ENCODE data around the gene CDHR5.

CDHR5 gene

GRCh38 chr11:621838-622237 lies 2.9 kb downstream of the CDHR5 start:
- TF ChIP-seq, protein P1, sequence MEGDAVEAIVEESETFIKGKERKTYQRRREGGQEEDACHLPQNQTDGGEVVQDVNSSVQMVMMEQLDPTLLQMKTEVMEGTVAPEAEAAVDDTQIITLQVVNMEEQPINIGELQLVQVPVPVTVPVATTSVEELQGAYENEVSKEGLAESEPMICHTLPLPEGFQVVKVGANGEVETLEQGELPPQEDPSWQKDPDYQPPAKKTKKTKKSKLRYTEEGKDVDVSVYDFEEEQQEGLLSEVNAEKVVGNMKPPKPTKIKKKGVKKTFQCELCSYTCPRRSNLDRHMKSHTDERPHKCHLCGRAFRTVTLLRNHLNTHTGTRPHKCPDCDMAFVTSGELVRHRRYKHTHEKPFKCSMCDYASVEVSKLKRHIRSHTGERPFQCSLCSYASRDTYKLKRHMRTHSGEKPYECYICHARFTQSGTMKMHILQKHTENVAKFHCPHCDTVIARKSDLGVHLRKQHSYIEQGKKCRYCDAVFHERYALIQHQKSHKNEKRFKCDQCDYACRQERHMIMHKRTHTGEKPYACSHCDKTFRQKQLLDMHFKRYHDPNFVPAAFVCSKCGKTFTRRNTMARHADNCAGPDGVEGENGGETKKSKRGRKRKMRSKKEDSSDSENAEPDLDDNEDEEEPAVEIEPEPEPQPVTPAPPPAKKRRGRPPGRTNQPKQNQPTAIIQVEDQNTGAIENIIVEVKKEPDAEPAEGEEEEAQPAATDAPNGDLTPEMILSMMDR (IDR thresholded peaks at IDR 0.05) = no peak

DNA sequence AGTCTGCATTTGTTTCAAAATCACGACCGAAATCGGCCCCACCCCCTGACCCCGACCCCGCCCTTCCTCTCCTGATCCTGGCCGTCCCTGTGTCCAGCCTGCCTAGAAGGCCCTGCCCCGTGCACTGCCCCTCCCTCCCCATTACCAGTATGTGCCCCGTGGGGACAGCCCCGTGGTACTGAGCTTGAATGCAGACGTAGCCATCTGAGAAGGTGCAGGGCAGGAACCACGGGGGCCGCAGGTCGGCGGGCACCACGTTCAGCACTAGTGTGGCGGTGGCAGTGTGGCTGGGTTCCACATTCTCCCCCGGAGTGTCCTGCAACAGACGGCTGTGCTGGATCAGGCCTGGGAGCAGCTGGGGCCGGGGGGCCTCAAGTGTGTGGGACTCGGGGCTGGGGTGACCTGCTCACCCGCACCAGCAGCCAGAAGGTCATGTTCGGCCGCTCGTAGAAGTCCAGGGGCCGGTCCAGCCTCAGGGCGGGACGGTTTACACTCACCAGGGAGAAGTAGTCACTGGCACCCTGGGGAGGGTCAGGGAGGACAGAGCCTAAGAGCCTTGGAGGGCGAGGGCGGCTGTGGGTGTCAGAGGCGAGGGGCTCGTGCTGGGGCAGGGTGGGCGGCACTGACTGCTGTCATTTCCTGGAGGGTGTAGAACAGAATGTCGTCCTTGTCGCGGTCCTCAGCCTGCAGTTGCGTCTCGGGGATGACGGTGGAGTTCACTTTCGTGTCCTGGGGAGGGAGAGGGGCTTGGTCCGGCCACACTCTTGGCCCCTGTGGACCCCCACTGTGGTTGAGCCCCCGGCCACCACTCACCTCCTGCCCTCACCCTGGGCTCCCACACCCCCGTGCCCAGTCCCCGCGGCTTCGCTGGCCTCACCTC lies 3.6 kb downstream of the CDHR5 start:
- TF ChIP-seq, protein P1 (IDR thresholded peaks at IDR 0.05) = no peak

DNA sequence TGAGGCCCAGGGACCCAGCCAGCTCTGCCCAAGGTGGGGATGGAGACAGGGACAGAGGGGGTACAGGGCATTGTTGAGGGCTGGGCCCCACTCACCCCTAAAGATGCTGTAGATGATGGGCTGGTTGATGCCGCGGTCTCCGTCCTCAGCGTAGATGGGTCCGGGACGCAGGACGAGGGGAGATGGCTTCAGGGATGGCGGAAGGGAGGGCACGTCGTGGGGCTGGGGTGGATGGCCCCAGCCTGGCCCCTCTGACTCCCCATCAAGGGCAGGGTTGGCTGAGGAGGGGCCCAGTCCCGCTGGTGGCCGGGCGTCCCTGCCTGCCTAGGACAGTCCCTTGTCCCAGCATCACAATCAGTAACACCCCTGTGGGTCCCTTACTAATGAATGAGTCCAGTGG lies 4.6 kb downstream of the CDHR5 start:
- TF ChIP-seq, protein P1 (IDR thresholded peaks at IDR 0.05) = no peak

DNA sequence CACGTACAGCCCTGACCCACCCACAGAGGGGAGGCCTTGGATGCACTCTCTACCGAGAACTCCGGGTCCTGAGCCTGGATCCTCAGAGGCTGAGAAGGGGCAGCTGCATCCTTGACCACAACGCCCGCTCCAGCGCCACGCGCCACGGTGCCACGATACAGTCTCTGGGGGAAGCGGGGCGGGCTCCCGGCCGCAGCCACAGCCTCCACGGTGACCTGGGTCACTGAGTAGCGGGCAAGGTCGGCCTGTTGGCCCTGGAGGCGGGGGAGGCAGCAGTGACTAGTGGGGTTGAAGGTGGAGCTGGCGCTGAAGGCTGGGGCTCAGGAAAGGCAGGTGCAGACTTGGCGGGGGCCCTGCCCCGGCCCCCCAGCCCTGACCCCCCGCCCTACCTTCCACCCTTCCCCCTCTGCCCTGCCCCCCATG lies 5.1 kb downstream of the CDHR5 start:
- TF ChIP-seq, protein P1 (IDR thresholded peaks at IDR 0.05) = no peak

DNA sequence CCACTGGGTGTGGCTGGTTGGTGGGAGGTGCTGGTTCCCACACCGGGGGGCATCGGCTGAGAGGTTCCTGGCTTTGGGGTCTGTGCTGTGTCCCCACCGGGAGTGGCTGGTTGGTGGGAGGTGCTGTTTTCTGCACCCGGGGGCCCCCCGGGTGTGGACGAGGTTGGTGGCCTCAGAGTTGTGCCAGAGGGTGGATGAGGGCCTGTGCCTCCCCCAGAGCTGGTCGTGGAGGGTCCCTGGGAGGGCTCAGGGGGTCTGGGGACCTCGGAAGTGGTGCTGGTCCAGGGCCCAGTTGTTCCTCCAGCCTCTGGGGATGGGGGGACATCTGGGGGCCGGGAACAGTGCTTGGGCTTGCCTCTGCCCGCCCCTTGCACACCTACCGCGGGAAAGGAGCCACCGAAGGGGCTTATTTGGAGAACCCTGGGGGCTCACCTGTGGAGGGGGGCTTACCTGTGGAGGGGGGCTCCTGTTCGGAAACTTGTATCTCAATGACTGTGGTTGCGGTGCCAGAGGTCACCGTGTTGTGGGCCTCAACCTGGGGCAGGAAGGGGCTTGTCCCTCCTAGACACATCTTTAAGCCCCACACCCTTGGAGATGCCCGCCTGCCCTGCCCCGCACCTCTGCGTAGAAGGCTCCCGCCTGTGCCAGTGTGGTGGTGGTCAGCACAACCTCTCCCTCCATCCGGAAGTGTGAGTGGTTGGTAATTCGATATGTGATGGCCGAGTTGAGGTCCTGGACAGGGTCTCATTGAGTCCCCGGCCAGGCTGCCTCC lies 5.7 kb downstream of the CDHR5 start:
- TF ChIP-seq, protein P1 (IDR thresholded peaks at IDR 0.05) = no peak

DNA sequence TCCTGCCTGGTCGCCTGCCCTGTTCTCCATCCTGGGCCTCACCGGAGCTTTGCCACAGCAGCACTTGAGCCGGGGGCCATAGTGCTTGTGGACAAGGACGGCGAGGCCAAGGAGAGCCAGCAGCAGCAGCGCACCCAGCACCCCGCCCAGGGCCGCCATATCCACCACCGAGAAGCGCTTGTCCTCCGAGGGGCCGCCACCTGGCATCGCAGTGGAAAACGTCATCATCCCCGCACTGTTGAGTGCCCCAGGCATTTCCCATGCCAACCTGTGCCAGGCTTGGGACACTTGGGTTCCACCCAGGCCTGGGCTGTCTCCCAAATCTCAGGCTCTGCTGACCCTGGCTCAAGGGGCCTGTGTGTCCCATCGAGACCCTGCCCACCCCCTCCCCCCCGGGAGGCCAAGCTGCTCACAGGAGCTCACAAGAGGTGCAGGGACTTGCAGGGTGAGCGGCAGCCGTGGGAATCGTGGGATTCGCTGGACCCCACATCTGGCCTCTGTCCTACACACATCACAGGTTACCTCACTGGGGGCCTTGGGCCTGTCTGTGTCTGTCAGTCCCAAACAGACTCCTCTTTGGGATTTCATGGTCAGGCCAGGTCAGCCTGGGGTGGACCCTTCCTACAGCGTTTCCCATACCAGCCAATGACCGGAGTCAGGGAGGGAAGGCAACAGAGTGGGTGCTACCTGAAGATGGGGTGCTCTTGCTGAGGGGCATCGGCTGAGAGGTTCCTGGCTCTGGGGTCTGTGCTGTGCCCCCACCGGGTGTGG lies 6.7 kb downstream of the CDHR5 start:
- TF ChIP-seq, protein P1 (IDR thresholded peaks at IDR 0.05) = no peak

DNA sequence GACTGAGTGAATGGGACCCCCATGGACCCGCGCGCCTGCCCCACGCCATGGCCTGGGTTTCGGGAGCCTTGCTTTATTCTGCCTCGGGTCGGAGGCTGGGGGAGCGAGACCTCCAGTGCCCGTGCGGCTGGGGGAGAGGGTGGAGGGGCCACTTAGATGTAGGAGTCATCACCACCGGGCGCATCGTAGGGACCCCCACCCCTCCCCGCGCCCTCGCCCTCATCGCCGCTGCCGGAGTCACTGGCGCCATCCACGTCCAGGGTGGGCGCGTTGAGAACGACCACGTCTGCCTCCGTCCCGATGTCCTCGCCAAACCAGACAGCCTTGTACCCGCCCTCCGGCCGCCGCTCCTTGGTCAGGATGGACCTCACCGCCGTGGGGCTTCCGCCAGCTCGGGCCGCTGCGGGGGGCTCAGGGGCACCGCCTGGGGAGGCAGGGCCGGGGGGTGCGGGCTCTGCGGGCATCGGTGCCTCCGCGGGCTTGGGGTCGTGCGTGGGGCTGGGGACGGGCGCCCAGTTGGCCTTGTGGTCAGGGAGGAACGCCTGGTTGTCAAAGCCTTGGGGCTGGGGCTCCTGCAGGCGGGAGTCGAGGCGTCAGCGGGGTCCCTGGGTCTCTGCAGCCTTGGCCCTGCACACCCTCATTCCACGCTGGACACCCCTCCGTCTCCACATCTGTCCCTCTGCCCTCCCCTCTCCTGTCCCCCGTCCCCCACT lies 7.4 kb downstream of the CDHR5 start:
- TF ChIP-seq, protein P1 (IDR thresholded peaks at IDR 0.05) = no peak
